Left ventricle myocardium inferior (tissue), 1 donor: Measurements from ENCODE around the gene ADAM19. TPM values are rescaled to one million over a fixed set of nuclear protein-coding genes. Genes with fewer than 3 reads are reported as not detected.

Experiments used
- DNase-seq: peaks from one replicate; pipeline ENCODE4 v3.0.0-alpha.2; 2020
- H3K27ac ChIP-seq: fragments of 200-600 bp; replicated peaks from 2 replicates; pipeline ENCODE4 v1.8.0; 2021
- H3K27me3 ChIP-seq: fragments of 200-600 bp; 2 replicates; pipeline ENCODE4 v1.8.0; 2021; ENCODE audit warnings: low read depth
- H3K36me3 ChIP-seq: fragments of 200-600 bp; 2 replicates; pipeline ENCODE4 v1.8.0; 2021
- H3K4me1 ChIP-seq: fragments of 200-600 bp; 2 replicates; pipeline ENCODE4 v1.8.0; 2021
- H3K4me3 ChIP-seq: fragments of 200-600 bp; 2 replicates; pipeline ENCODE4 v1.8.0; 2021; ENCODE audit warnings: mild to moderate bottlenecking, moderate library complexity
- H3K9me3 ChIP-seq: fragments of 200-600 bp; replicated peaks from 2 replicates; pipeline ENCODE4 v1.8.0; 2021
- CTCF ChIP-seq: fragments of 200-600 bp; IDR thresholded peaks from 2 replicates; pipeline ENCODE4 v1.8.0; 2021; ENCODE audit warnings: antibody characterized with exemption, mild to moderate bottlenecking, borderline replicate concordance
- intact Hi-C: fragments of 100-400 bp; cut with micrococcal nuclease; formaldehyde crosslinking; loops from one replicate; pipeline ENCODE4 v1.11.0; 2022
- total RNA-seq: library from RNA; stranded (reverse); fragmentation: NEBNext Ultra II Directional; extraction: Animal tissue kit (Norgen Biotek cat#: 25700); gene quantifications from one replicate; pipeline ENCODE4 v1.2.1, GENCODE V29; 2021
- donor health status: DM: no; HTN: yes; CAD: no; lungs with severe emphysema.

Gene ADAM19
- total RNA-seq, 1 donor from 2014 or later, result 17.7 TPM

DNA sequence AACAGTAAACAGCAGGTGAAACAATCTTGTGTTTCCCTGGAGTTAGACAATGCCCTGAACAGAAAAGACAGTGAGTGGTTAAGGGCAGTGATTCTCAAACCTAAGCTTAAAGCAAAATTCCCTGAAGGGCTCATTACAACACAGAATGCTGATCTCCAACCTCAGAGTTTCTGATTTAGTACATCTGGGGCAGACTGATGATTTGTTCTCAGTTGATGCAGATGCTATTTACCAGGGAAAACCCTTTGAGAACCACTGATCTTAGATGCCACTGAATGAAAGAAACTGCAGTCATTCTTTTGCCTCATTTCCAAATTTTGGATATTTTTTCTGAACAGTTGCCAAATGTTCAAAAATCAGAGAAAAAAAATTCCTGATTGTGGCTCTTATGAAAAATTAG, 18.7 kb upstream of the ADAM19 start:
- Histone ChIP-seq H3K27ac (no peak overlapping the region), H3K36me3 (no peaks in the 10 kb centered on the region), H3K4me1 (peaks cover 23% of the 10 kb centered on the region), H3K27me3 (no peaks in the 10 kb centered on the region), H3K9me3 (no peaks in the 10 kb centered on the region), H3K4me3 (no peak overlapping the region)
- no peak for TF ChIP-seq CTCF
- no peak for DNase-seq
- intact Hi-C loops, result no loop called here

- Histone ChIP-seq H3K36me3 (no peaks in the 10 kb centered on the region), H3K4me3 (no peak overlapping the region), H3K4me1 (peaks cover 23% of the 10 kb centered on the region), H3K27ac (peak overlapping the region; percentile 28), H3K9me3 (no peaks in the 10 kb centered on the region), H3K27me3 (no peaks in the 10 kb centered on the region)
- intact Hi-C loops, result no loop called here
- no peak for DNase-seq
- TF ChIP-seq CTCF, result no peak
Observed at GRCh38 chr5:157593052-157593757, 17.6 kb upstream of the ADAM19 start.

DNA sequence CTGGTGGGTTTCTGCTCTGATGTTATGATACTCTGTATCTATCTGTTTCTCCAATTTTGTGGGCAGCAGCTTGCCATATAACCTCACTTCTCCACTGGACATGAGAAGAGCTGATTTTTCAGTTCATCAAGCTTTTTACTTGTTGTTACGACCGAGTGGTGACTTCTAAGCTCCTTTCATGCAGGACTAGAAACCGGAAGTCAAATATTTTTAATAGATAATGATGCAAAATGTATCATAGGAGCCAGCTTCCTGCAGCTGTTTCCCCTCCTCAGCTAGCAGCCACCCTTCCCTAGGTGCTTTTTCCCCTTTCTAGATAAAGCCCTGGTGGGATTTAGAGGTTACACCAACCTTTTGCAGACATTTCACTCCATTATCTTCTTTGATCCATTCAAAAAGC, 17.0 kb upstream of the ADAM19 start:
- Histone ChIP-seq H3K4me3 (no peak overlapping the region), H3K27ac (peak overlapping the region; percentile 28), H3K27me3 (no peaks in the 10 kb centered on the region), H3K9me3 (no peaks in the 10 kb centered on the region), H3K36me3 (no peaks in the 10 kb centered on the region), H3K4me1 (peaks cover 23% of the 10 kb centered on the region)
- intact Hi-C loops, result no loop called here
- no peak for DNase-seq
- no peak for TF ChIP-seq CTCF

GRCh38 chr5:157590478-157590877, 14.9 kb upstream of the ADAM19 start:
- Histone ChIP-seq H3K27me3 (no peaks in the 10 kb centered on the region), H3K4me1 (peaks cover 23% of the 10 kb centered on the region), H3K27ac (no peak overlapping the region), H3K36me3 (no peaks in the 10 kb centered on the region), H3K9me3 (no peaks in the 10 kb centered on the region), H3K4me3 (no peak overlapping the region)
- DNase-seq, result no peak
- intact Hi-C loops, result no loop called here
- no peak for TF ChIP-seq CTCF

- H3K27ac ChIP-seq, result no peak overlapping the region
- peaks cover 4% of the 10 kb centered on the region for H3K9me3 ChIP-seq
- H3K36me3 ChIP-seq, result no peaks in the 10 kb centered on the region
- peaks cover 13% of the 10 kb centered on the region for H3K4me1 ChIP-seq
- no peak for DNase-seq
- no peak overlapping the region for H3K4me3 ChIP-seq
- H3K27me3 ChIP-seq, result no peaks in the 10 kb centered on the region
- TF ChIP-seq CTCF, result no peak
- intact Hi-C loops, result no loop called here
Observed at GRCh38 chr5:157584628-157585027, 9.1 kb upstream of the ADAM19 start.
